Measurements from ENCODE around the gene CFAP97D2. TPM values are rescaled to one million over a fixed set of nuclear protein-coding genes. Genes with fewer than 3 reads are reported as not detected.
"Not testable (repeated sequence)": the region's sequence is repeated elsewhere in the genome, so short reads cannot be mapped to it uniquely, and the experiment has no call there.

CFAP97D2 gene
- total RNA-seq (2014; rRNA removed; shearing (Covaris generic); ENCODE audit: low replicate concordance), result not detected in 2 replicates

DNA sequence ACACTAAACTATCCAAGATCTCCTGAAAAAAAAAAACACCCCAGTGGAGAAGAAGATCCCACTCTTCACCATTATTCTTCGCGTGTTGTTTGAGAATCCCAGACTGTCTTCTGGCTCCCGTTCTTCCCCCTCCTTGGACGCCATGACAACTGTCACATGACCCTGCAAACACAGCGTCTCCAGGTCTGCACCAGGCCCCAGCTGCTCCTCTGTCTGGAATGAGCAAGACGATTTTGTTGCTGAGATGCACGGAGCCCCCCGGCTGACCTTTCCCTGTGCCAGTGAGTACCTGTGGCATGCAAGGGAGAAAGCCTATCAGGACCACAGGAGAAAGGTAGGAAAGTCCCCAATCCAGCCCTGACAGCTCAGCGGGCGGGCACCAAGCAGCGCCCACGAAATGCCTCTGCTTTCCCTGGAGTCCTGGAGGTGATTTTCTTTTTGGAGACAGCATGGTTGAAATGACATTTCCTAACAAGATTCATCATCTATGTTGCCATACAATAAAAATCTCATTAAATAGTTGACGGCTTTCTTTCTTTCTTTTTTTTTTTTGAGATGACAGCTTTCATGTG lies at the start of gene CFAP97D2:
CFAP97D2 (plus strand) TSS at position 171 of the 572 bp plus-strand sequence; CDS start at position 245, 74 bp downstream.
- no peaks in the 10 kb centered on the region for H3K36me3 ChIP-seq
- no peak within 1 kb of the TSS for H3K4me3 ChIP-seq
- H3K9me3 ChIP-seq, result no peaks in the 10 kb centered on the region
- peaks cover 4% of the 10 kb centered on the region; the same call in 1 of the 2 replicates for H3K27me3 ChIP-seq
- no peak for DNase-seq

DNA sequence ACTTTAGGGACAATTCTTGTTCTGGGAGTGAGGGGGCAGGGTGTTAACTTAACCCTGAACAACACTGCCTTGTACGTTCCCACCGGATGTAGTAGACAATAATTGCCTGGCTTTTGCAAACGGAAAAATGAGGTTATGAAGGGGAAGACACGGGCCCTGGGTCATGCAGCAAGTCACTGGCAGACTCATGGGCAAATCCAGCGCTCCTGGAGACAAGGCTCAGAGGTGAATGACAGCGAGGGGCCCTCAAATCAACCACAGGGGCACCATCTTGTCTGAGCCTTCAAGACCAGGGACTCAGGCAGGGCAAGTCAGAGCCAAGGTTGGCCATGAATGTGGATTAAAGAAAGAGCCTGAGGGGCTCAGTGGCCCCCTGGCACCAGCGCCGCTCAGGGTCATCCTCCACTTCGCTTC lies 49.4 kb upstream of the CFAP97D2 start:
- Histone ChIP-seq H3K27me3 (no peaks in the 10 kb centered on the region), H3K9me3 (no peaks in the 10 kb centered on the region), H3K36me3 (peaks cover 2% of the 10 kb centered on the region; the same call in 1 of the 2 replicates), H3K4me3 (no peak overlapping the region)
- DNase-seq, result no peak

DNA sequence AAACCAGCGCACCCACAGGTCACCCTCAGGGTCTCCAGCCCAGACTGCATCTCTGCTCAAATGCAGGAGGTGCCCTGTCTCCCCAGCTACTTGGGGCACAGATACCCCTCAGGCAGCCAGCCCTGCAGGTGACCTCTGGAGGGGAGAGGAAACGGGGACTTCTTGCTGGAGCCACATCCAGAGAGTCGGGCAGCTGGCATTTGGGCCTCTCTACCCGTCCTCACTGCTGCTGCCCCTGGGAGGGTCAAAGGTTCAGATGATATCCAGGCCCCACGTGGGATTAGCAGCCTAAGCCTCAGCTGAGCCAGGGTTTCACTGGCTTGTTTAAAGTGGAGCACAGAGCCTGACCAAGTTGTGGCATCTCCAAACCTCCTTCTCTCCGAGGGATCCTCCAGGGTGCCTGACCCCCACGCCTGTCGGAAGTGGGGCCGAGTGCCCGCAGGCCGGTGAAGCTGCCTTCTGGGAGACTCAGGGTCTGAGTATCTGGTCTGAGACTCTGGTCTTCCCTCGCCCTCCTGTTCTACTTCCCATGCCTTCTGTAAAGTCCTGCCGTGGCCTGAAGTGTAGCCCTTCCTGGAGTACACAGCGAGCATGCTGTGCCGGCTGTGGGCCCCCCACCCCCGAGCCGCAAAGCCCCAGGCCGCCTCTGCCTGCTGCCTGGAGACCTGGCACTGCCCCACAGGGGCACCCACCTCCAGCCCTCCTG lies 48.8 kb upstream of the CFAP97D2 start:
- Histone ChIP-seq H3K4me3 (peak overlapping the region; percentile 83), H3K27me3 (no peaks in the 10 kb centered on the region), H3K36me3 (peaks cover 2% of the 10 kb centered on the region; the same call in 1 of the 2 replicates), H3K9me3 (no peaks in the 10 kb centered on the region)
- peak; percentile 23 for DNase-seq

DNA sequence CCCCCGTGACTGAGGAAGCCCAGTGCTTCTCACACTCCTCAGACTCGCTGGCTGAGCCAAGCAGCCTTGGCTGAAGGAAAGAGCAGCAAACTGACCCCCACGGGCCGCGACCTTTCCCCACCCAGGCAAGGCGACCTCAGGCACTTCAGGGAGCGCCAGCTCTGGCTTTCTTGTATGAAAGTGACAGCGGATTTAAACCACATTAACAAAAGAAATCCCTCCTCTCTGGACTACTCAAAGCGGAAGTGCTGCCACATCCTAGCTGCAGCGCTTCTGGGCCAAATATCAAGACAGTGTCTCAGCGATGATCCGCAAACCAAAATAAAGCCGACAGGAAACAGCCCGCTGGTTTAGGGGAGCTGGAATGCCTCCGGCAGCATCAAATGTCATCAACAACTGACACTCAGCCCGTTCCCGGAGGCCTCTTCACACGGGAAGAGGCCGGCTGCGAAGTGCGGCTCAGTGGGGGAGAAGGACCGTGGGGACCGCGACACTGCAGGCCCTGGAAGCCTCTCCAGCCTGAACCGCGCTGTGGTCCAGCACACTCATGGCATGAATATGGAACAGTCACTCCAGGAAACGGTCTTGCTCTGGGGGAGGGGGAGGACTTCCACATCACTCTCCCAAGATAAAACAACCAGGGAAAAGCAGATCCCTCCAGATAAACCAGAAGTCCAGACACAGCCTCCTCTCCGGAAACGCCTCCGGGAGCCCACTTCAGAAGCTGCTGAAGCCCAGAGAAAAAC lies 48.0 kb upstream of the CFAP97D2 start:
- H3K4me3 ChIP-seq, result peak overlapping the region; percentile 83
- peaks cover 2% of the 10 kb centered on the region; the same call in 1 of the 2 replicates for H3K36me3 ChIP-seq
- no peaks in the 10 kb centered on the region for H3K27me3 ChIP-seq
- peak; percentile 80 for DNase-seq
- H3K9me3 ChIP-seq, result no peaks in the 10 kb centered on the region

DNA sequence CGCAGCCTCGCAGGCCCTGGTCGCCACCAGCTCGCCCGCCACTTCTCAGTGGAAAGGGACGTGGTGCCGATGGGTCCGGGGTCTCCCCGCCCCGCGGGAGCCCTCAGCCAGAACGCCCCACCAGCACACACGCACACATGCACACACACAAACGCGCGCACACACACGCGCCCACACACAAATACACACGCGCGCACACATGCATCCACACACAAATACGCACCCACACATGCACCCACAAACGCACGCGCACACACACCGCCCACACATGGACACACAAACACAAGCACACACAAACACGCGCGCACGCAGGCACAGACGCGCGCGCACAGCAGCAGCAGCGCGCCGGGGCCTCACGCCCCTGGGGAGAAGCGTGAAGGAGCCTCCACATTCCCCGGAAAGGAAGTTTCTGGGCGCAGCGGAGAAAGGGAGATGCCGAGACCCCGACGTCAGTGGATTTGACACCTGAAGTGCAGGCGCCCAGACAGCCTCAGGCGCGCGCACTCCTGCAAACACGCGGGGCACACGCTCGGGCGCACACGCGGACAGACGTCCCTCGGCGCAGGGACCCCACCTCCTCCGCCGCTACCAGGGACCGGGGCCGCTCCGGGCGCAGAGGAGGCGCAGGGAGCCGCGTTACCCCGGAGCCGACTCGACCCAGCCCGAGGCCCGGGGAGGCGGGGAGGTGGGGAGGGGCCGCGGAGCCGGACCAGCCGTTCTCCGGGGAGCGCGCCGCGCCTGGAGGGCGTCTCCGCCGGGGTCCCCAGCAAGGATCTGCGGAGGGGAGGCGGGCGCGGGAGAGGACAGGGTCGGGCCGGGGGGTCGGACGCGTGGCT lies 47.3 kb upstream of the CFAP97D2 start:
- Histone ChIP-seq H3K36me3 (peaks cover 2% of the 10 kb centered on the region; the same call in 1 of the 2 replicates), H3K27me3 (no peaks in the 10 kb centered on the region), H3K4me3 (peak overlapping the region; percentile 83), H3K9me3 (no peaks in the 10 kb centered on the region)
- DNase-seq, result peak; percentile 25

DNA sequence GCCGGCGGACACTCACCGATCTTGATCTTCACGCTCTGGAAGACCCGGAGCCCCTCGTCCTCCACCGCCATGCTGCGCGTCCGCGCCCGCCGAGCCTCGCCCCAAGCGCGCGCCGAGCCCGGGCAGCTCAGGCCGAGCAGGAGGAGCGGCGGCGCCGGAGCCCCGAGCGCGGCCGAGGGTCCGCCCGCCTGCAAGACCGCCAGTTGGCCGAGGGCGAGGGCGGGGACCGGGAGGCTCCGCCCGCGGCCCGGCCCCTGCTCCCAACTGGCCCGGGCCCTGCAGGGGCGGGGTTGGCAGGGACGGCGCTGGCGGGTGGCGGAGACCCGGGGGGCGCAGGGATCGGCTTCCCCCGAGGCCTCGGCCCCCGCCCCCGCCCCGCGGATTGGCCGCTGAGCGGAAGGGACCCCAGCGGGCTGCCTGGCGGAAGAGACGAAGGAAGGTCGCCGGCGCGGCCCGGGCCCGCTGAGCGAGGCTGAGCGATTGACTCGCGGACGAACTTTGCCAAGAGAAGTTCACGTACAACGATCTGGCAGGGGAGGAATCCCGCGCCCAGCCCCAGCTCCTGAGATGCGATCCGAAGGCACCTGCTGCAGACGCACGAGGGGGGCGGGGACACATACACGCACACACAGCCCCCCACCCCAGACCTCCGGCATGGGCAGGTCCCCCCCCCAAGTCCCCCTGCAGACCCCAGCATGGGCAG lies 46.5 kb upstream of the CFAP97D2 start, which contains the start of gene RASA3:
RASA3 (minus strand) TSS at position 205 of the 703 bp plus-strand sequence; CDS start at position 71, 134 bp downstream.
- DNase-seq, result peak; percentile 83
- H3K4me3 ChIP-seq, result peak within 1 kb of the TSS; percentile 83
- H3K9me3 ChIP-seq, result no peaks in the 10 kb centered on the region
- H3K36me3 ChIP-seq, result peaks cover 2% of the 10 kb centered on the region; the same call in 1 of the 2 replicates
- no peaks in the 10 kb centered on the region for H3K27me3 ChIP-seq

DNA sequence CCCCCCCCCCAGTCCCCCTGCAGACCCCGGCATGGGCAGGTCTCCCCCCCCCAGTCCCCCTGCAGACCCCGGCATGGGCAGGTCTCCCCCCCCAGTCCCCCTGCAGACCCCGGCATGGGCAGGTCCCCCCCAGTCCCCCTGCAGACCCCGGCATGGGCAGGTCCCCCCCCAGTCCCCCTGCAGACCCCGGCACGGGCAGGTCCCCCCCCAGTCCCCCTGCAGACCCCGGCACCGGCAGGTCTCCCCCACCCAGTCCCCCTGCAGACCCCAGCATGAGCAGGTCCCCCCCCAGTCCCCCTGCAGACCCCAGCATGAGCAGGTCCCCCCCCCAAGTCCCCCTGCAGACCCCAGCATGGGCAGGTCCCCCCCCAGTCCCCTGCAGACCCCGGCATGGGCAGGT lies 45.9 kb upstream of the CFAP97D2 start:
- not testable (repeated sequence) for H3K27me3 ChIP-seq, H3K36me3 ChIP-seq, DNase-seq, H3K4me3 ChIP-seq, H3K9me3 ChIP-seq

DNA sequence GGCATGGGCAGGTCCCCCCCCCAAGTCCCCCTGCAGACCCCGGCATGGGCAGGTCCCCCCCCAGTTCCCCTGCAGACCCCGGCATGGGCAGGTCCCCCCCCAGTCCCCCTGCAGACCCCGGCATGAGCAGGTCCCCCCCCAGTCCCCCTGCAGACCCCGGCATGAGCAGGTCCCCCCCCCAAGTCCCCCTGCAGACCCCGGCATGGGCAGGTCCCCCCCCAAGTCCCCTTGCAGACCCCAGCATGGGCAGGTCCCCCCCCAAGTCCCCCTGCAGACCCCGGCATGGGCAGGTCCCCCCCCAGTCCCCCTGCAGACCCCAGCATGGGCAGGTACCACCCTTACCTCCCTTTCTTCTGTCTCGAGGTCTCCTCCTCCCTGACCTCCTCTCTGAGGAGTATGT lies 45.5 kb upstream of the CFAP97D2 start:
- H3K36me3 ChIP-seq, H3K9me3 ChIP-seq, DNase-seq, H3K27me3 ChIP-seq, H3K4me3 ChIP-seq: not testable (repeated sequence)

DNA sequence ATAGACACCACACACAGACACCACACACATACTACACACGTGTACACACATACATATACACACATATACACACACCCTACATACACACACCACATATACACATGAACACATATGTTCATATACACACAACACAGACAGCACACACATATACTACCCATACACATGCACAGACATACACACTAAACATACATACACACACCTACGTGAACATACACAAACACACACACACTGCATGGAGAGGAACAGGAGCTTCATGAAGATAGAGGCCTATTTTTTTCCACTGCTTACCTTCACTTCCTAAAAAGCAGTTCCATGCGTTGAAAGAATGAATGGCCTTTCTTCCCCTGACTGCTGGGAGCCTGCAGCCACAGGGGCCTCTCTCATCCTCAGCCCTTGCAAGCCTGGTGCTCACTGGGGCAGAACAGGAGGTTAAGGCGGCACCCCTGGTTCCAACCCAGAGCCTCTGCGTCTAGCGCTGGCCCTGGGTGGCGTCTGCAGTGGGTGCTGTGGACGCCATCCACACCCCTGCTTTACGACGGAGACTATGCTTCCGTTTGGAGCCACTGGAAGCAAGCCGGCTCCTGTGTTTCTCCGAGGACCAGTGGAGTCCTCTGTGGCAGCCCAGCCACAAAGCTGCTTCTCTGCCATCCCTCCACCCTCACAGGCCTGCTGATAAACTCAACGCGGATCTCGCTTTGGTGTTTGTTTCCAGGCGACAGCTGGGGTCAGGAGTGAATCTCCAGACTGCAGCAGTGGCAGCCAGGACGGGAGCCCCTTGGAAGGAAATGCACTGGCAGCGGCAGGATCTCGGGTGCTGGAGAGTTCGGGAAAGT lies 44.7 kb upstream of the CFAP97D2 start:
- no peak for DNase-seq
- H3K4me3 ChIP-seq, result no peak overlapping the region
- H3K9me3 ChIP-seq, result no peaks in the 10 kb centered on the region
- H3K36me3 ChIP-seq, result peaks cover 2% of the 10 kb centered on the region; the same call in 1 of the 2 replicates
- no peaks in the 10 kb centered on the region for H3K27me3 ChIP-seq

DNA sequence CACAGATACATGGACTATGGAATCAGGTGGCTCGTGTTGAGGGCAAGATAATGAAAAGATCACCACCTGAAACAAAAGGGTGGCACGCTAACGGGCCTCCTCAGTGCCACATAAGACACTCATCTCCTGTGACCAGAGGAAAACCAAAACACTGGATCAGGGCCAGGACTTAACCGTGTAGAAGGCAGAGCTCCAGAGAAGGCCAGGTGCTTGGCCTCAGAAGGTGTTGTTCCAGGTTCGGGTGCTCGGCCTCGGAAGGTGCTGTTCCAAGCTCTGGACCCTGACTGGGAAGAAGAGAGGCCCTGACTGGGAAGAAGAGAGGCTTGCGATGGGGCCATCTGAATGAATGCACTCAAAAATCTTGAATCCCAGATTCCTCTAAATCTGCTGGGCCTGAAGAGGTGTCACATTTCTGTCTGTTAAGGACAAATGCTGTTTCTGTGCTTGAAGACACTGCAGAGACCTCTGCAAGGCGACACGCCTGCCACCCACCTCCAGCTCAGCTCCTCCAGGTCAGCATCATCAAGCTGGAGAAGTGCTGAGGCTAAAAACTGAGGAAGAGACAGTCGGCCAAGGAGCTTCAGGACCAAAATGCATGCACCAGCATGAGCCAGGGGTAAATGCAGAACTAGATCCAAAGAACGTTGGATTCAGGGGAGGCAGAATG lies 44.0 kb upstream of the CFAP97D2 start:
- Histone ChIP-seq H3K4me3 (no peak overlapping the region), H3K36me3 (no peaks in the 10 kb centered on the region; the same call in 1 of the 2 replicates), H3K27me3 (no peaks in the 10 kb centered on the region), H3K9me3 (no peaks in the 10 kb centered on the region)
- no peak for DNase-seq

DNA sequence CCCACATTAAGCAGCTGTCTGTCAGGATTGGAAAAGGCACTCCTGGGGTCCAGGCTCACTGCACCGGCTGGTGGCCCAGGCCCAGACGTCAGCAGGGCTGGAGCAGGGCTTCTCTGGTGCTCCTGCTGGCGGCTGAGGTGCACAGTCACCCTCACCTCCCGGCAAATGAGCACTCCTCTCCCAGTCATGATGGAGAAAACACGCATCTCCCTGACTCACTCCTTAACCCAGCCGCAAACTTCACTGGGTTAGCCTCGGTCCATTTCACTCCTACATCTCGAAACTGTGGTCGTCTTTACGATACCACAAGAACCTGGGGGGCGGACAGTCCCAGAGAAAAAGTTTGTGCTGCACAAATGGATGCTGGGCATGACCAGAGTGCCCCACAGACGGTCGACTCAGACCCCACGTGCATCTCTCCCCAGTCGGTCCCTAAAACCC lies 43.3 kb upstream of the CFAP97D2 start:
- H3K27me3 ChIP-seq, result no peaks in the 10 kb centered on the region
- H3K4me3 ChIP-seq, result no peak overlapping the region
- H3K9me3 ChIP-seq, result no peaks in the 10 kb centered on the region
- no peak for DNase-seq
- no peaks in the 10 kb centered on the region for H3K36me3 ChIP-seq

DNA sequence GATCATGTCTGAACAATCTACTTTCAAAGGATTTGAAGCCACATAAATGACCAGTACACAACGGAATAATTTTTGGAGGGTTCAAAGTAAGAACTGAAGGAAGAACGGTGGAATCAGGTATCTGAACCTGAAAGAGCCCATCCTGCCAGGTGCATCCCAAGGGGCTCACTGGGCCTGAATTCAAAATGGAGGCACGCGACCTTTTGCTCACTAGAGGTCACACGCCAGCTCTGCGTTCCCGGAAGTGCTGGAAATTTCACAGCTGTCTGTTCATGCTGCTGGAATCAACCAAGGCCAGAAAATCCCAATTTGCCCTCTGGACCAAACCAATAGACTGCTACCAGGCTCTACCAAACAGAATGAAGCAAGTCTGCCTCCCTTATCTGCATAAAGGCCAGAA lies 42.5 kb upstream of the CFAP97D2 start:
- Histone ChIP-seq H3K4me3 (no peak overlapping the region), H3K9me3 (no peaks in the 10 kb centered on the region), H3K36me3 (no peaks in the 10 kb centered on the region), H3K27me3 (no peaks in the 10 kb centered on the region)
- no peak for DNase-seq

DNA sequence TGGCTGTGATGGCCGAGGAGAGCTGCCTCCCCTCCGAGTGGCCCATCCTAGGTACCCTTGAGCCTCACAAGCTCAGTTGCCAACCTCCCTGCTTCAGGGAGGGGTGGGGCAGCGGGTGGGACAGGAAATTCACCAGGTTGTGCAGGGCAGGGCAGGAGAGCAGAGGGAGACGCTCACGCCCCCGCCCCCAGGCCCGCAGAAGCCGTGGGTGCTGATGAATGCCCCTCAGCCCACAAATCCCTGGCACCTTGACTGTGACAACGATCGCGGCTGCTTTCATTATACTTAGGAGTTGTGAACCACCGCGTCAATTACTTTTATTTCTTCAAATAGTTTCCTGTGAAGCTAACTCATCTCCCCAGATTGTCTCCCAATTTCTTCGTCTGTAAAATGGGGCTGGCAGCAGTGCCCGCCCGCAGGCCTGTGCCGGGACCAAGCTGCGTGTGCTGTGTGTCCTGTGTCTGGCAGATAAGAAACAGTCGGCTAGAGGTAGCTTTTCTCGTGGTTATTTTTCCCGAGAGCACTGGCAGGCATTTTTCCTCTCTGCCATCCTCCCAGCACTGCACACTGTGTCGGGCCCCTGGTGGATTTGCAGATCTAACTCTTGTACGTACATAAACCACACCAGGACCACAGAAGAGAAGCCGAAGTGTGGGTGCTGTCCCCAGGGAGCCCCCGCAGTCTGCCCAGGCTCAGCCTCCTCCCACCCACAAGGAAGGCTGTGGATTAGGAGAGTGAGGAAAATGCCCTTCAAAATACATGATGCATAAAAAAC lies 38.7 kb upstream of the CFAP97D2 start:
- Histone ChIP-seq H3K9me3 (no peaks in the 10 kb centered on the region), H3K27me3 (no peaks in the 10 kb centered on the region), H3K4me3 (no peak overlapping the region), H3K36me3 (no peaks in the 10 kb centered on the region)
- no peak for DNase-seq

DNA sequence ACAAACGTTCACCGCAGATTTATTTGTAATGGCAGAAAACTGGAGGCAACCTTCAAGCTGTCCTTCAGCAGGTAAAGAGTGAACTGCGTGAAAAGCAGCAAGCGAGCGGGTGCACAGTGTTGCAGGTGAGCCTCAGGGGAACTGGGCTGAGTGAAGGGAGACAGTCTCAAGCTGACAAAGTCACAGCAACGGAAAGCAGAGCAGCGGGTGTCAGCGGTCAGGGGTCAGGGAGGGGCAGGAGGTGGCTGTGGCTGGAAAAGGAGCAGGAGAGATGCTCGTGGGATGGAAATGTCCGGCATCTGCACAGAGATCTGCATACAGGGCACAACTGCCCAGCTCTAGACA lies 38.2 kb upstream of the CFAP97D2 start:
- Histone ChIP-seq H3K36me3 (no peaks in the 10 kb centered on the region), H3K9me3 (no peaks in the 10 kb centered on the region), H3K4me3 (no peak overlapping the region), H3K27me3 (no peaks in the 10 kb centered on the region)
- DNase-seq, result no peak

Measured in MG63 (cell line).